Activated CD4-positive, alpha-beta T cell treated with anti-CD3 and anti-CD28 coated beads, Interleukin-2, amount 50 U/mL, for 1 hour (primary cell): Measurements from ENCODE around the gene CRYGB.
"Not testable (repeated sequence)": the region's sequence is repeated elsewhere in the genome, so short reads cannot be mapped to it uniquely, and the experiment has no call there.

Experiments
- DNase-seq: peaks from one replicate; pipeline ENCODE4 v3.0.0-alpha.2; 2020

Gene CRYGB

DNA sequence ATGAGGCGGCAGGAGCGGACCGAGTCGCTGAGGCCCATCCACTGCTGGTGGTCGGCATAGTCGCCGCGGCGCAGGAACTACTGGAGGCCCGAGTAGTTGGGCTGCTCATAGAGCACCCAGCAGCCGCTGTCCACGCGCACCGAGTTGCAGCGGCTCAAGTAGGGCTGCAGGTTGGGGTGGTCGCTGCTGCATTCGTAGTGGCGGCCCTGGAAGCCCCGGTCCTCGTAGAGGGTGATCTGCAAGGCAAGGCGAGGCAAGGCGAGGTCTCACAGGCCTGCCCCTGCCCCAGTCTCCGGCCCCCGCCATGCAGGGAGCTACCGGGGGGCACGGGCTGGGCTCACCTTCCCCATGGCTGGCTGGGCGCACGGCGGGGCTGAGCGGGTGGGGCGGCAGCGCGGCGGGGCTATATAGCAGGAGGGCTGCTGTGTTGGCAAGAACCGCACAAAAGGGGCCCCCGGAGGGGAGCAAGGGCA, 33.6 kb downstream of the CRYGB start:
- DNase-seq, result not testable (repeated sequence)

DNA sequence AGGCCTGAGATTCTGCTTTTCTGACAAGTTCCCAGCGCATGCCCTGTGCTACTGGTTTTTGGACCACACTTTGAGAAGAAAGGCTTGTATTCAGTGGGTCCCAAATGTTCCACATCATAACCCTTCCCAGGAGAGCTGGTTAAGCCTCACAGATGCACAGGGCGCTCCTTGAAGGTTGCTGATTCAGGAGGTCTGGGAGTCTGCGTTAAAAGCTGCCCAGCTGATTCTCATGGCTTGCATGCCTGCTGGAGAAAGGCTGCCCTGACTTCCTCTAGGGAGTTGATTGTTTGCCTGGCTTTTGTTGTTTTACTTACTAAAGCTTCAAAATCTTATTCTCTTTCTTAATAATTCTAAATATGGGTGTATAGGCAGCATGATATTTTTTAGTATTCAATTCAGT, 42.3 kb downstream of the CRYGB start:
- no peak for DNase-seq

DNA sequence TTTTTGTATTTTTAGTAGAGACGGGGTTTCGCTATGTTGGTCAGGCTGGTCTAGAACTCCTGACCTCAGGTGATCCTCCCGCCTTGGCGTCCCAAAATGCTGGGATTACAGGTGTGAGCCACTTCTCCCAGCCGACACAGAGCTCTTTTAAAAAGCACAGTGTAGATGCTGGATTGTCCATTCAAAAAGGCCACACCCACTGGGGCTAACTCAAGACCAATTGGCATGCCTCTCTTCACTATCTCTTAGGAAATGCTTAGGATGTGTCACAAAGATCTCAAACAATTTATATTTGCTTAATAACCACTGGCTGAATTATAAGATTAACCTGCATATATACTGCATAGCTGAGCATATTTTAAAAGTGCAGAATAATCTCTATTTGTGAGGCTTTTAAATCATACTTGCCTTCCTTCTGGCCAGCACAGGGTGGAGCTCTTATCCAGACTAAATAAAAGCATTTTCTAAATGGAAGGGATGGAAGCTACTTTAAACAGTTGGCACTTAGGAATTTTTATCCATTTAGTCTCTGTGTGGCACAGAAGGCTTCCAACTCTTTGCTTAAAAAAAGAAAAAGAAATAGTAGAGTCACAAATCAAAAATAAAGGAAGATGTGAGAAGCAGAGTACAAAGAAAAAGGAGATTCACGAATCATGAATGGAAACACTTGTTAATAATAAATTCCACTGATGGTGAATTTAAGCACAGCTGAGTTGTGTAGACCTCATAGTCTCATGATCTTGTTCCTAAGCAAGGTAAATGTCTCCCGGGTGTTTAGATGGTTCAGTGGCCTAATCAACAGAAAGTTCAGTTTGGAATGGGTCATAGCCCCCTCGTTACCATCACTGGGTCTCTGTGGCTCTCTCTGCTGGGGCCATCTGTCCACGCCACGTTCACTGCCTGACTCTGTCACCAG, 44.0 kb downstream of the CRYGB start:
- DNase-seq, result no peak

DNA sequence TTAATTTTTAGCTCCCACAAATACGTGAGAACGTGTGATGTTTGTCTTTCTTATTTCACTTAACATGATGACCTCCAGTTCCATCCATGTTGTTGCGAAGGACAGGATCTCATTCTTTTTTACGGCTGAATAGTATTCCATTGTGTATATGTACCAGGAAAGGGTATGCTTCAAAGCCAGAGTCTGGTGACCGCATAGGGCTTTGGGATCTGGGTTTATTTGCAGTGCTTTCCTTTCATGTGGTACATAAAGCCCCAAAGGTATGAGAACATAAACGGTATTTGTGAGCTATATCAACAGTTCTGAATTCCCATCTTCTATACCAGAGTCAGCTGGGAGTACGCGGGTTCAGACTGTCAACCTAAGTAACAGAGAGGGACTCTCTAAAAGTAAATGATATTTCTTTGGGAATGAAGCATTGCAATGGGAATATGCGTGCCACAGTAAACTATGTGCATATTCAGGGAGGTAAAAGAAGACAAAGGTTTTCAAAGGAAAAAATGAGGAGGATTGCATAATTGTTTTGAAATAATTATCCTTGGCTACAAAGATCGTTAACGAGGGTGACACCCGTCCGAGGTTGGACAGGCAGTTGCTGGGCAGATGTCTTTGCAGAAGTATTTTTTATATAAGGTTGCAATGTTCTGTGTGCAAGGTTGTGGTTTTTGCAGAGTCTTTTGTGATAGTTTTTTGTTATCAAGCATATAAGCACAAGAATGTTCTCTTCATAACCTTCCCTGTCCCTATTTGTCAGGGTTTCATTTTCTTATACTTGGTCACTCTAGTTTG, 46.1 kb downstream of the CRYGB start:
- DNase-seq, result no peak

DNA sequence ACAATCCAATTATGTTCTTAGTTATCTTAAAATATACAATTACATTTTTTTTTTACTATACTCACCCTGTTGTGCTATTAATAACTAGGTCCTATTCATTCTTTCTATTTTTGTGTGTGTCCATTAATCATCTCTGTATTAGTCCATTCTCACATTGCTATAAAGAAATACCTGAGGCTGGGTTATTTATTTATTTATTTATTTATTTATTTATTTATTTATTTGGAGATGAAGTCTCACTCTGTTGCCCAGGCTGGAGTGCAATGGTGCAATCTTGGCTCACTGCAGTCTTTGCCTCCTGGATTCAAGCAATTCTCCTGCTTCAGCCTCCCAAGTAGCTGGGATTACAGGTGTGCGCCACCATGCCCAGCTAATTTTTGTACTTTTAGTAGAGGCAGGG, 47.3 kb downstream of the CRYGB start:
- not testable (repeated sequence) for DNase-seq

DNA sequence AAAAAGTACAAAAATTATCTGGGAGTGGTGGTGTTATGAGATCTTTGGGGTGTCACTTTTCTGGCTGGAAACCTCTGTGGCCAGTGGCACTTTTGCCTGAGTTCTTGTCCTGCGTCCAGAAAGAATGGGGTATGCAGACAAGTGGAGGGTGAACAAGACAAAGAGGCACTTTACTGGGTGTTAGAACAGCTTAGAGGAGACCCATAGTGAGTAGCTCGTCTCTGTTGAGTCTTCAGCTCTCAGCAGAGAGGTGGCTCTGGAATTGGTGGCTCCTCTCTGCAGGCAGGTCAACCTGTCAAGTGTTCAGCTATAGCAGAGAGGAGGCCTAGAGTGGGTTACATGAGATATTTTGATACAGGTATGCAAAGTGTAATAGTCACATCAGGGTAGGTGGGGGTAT, 47.7 kb downstream of the CRYGB start:
- DNase-seq, result no peak

DNA sequence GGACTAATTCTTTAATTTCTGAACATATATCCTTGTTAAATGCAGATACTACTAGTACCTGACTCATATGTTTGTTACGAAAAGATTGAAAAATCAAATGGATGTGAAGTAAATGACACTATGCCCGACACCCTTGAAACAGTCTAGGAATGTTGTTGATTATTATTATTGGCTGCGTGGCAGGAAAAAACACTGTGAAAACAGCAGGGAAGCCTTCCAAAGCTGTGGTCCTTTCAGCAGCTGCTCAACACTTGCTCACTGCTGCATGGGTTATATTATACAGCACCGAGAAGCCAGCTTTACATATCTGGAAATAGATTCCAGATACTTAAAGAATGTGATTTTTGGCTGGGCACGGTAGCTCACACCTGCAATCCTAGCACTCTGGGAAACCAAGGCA, 48.2 kb downstream of the CRYGB start:
- DNase-seq, result no peak

DNA sequence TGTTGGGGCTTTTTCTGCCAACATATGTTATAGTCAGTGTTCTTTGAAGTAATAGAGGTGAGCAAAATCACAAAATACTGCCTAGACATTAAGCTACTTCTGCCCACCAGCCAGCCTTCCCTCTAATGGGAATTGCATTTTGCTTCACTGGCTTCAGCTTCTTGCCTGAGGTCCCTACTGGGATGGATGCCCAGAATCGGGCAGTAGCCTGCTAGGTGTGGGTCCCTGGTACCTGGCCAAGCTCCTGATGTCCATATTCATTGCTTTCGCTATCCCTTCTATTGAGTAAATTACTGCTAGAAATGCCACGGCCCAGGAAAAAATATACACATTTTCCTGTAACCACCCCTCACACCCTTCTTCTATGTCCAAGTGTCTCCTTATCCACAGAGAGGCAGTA, 48.6 kb downstream of the CRYGB start:
- no peak for DNase-seq

DNA sequence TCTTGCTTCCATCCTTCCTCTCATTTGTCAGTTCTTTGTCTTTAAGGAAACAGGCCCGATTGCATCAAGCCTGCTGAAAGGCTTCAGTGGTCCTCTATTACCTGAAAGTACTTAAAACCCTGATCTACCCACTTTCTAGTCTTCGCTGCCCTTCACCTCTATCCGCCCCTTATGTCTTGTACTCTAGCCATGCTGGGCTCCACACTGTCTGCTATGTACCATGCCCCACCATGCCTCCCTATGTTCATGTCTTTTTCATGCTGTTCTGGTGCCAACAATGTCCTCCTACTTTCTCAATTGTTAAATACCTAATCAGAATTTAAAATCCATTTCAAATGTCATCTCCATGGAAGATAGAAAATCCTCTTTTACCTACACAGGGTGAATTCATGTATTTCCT, 49.9 kb downstream of the CRYGB start:
- no peak for DNase-seq

DNA sequence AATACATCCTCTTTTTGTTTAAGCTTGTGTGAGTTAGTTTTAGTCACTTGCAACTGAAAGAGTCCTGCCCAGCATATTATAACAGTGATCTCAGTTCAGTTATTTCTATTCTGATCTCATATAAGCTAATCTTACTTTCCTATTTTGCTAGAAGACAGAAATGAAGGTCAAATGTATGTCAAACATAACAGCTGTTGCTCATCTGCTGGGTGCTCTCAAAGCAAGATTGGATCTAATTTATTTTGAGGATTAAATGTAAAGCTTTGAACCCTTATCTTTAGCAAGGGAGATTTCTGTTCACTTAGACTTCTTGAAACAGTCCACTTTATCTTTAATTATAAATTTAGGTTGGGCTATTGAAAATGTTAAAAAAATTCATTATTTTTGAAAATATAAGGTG, 52.8 kb downstream of the CRYGB start:
- DNase-seq, result no peak
